Fibroblast of skin of right biceps (primary cell): ENCODE data around the gene GSK3B.

Experiments
- DNase-seq: peaks from one replicate; pipeline ENCODE4 v3.0.0-alpha.2; 2013

The GSK3B gene

GRCh38 chr3:119870512-119870911 is 223.7 kb downstream of the GSK3B start:
- no peak for DNase-seq

- no peak for DNase-seq
Observed at GRCh38 chr3:119864476-119864875, 229.8 kb downstream of the GSK3B start.

GRCh38 chr3:119862616-119863015 is 231.6 kb downstream of the GSK3B start:
- no peak for DNase-seq

GRCh38 chr3:119861681-119862080 is 232.6 kb downstream of the GSK3B start:
- no peak for DNase-seq

- no peak for DNase-seq
Observed at GRCh38 chr3:119859728-119860127, 234.5 kb downstream of the GSK3B start.

- no peak for DNase-seq
Observed at GRCh38 chr3:119858957-119859356, 235.3 kb downstream of the GSK3B start.

- DNase-seq: no peak
Observed at GRCh38 chr3:119856695-119857094, 237.6 kb downstream of the GSK3B start.

GRCh38 chr3:119849126-119849525 is 245.1 kb downstream of the GSK3B start:
- DNase-seq: no peak

- DNase-seq: no peak
Observed at GRCh38 chr3:119841808-119842471, 252.3 kb downstream of the GSK3B start.

- no peak for DNase-seq
Observed at GRCh38 chr3:119835556-119835955, 258.7 kb downstream of the GSK3B start.

- DNase-seq: no peak
Observed at GRCh38 chr3:119834754-119835370, 259.4 kb downstream of the GSK3B start.

- peak; percentile 70 for DNase-seq
Observed at GRCh38 chr3:119831941-119832371, 262.3 kb downstream of the GSK3B start.

GRCh38 chr3:119831022-119831421 is 263.2 kb downstream of the GSK3B start:
- no peak for DNase-seq

GRCh38 chr3:119829420-119829819 is 264.8 kb downstream of the GSK3B start:
- DNase-seq: no peak

- DNase-seq: no peak
Observed at GRCh38 chr3:119826711-119827608, 267.3 kb downstream of the GSK3B start.

- DNase-seq: no peak
Observed at GRCh38 chr3:119825820-119826219, 268.4 kb downstream of the GSK3B start.

- peak; percentile 11 for DNase-seq
Observed at GRCh38 chr3:119819806-119820205, 274.4 kb downstream of the GSK3B start.

- DNase-seq: no peak
Observed at GRCh38 chr3:119818937-119819336, 275.3 kb downstream of the GSK3B start.

GRCh38 chr3:119817583-119818363 is 276.5 kb downstream of the GSK3B start:
- no peak for DNase-seq

- no peak for DNase-seq
Observed at GRCh38 chr3:119817071-119817470, 277.2 kb downstream of the GSK3B start.

GRCh38 chr3:119815716-119816115 is 278.5 kb downstream of the GSK3B start:
- no peak for DNase-seq

- no peak for DNase-seq
Observed at GRCh38 chr3:119812491-119813058, 281.7 kb downstream of the GSK3B start.
